Testis (tissue), 2 donors: ENCODE measurements around the gene DLG2.

Experiments used
- POLR2A ChIP-seq: fragments of 450-650 bp; IDR thresholded peaks from one replicate; pipeline ENCODE4 v1.6.1; 2017; ENCODE audit warnings: antibody characterized with exemption, mild to moderate bottlenecking, moderate library complexity
- TF ChIP-seq, protein P1 (sequence below), 3 experiments: fragments of 450-650 bp in 2 of 3; fragments of 200-600 bp in 1 of 3; sonication (generic) in 1 of 3; IDR thresholded peaks; one replicate each; pipeline ENCODE4 v1.5.1; 2016 to 2019; ENCODE audit warnings: antibody characterized with exemption in 3 of 3, mild to moderate bottlenecking in 2 of 3, moderate library complexity in 1 of 3

DNA sequence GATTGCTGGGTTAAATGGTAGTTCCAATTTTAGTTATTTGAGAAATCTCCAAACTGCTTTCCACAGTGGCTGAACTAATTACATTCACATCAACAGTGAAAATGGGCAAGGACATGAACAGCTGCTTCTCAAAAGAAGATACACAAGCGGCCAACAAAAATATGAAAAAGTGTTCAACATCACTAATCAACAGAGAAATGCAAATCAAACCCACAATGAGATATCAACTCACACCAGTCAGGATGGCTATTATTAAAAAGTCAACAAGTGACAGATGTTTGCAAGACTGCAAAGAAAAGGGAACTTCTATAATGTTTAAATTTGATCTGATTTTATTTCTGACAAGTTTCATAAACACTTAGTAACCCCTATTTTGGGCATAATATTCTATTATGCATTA, 537.5 kb downstream of the DLG2 start:
- TF ChIP-seq, protein P1, sequence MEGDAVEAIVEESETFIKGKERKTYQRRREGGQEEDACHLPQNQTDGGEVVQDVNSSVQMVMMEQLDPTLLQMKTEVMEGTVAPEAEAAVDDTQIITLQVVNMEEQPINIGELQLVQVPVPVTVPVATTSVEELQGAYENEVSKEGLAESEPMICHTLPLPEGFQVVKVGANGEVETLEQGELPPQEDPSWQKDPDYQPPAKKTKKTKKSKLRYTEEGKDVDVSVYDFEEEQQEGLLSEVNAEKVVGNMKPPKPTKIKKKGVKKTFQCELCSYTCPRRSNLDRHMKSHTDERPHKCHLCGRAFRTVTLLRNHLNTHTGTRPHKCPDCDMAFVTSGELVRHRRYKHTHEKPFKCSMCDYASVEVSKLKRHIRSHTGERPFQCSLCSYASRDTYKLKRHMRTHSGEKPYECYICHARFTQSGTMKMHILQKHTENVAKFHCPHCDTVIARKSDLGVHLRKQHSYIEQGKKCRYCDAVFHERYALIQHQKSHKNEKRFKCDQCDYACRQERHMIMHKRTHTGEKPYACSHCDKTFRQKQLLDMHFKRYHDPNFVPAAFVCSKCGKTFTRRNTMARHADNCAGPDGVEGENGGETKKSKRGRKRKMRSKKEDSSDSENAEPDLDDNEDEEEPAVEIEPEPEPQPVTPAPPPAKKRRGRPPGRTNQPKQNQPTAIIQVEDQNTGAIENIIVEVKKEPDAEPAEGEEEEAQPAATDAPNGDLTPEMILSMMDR (IDR thresholded peaks at IDR 0.05), result no peak
- TF ChIP-seq POLR2A, result no peak
